ENCODE results near the gene SLC25A23.
"Not testable (repeated sequence)": the region's sequence is repeated elsewhere in the genome, so short reads cannot be mapped to it uniquely, and the experiment has no call there.

The SLC25A23 gene

DNA sequence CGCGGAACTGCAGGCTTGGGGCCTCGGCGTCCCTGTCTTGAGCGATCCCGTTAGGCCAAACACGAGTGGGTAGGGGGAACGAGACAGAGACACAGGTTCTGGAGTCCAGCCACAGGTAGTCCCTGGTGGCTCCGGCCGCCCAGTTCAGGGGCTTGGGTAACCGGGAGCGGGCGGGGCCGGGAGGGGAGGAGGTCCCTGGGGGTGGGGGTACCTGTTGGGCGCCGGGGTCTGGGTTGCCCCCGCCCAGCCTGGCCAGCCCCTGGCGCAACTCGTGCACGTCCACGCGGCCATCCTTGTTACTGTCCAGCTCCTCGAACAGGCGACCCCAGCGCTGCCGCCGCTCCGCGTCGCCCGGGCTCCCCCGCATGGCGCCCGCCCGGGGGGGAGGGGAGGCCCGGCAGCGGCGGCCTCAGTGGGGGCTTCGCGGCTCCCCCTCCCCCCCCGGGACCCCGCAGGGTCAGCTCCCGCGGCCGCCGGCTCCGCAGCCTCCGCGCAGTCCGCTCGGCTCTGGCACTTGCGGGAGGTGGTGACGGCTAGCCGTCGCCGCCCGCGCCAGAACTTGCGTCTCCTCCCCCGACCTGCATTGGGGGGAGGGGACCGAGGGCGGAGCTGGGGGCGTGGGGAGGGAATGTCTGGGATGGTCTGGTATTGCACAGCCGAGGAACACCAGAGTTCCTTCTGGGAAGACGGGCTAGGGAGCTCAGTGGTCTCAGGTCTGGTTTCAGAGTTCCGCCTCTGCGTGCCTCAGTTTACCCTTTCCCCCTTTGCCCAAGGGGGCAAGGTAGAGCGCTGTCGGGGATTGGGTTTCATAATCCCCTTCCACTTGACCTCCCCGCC, at the start of gene SLC25A23:
TSS of gene SLC25A23 (minus strand) at position 531 of the 837 bp plus-strand sequence. CDS start at position 367, 164 bp downstream.
- DNase-seq (ENCODE audit: low read depth in 3 of 3), result peak; percentile 23 to 50 (median 36)

DNA sequence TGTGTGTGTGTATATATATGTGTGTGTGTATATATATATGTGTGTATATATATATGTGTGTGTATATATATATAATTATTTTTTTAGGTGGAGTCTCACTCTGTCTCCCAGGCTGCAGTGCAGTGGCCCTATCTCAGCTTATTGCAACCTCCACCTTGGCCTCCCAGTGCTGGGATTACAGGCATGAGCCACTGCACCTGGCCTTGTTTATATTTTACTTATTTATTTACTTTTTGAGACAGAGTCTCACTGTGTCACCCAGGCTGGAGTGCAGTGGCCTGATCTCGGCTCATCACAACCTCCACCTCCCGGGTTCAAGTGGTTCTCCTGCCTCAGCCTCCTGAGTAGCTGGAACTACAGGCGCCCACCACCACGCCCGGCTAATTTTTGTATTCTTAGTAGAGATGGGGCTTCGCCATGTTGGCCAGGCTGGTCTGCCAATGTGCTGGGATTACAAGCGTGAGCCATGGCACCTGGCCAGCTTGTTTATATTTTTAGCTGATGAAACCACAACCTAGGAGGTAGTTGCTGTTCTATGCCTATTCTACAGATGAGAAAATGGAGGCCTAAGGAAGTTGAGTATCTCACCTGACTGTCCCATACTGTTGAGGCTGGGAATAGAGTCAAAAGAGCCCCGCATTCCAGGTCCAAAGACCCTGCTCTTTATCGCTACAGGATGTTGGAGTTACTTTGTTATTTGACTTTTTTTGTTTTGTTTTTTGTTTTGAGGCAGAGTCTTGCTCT, 48.6 kb upstream of the SLC25A23 start:
- not testable (repeated sequence) for DNase-seq (ENCODE audit: low read depth in 3 of 3)

DNA sequence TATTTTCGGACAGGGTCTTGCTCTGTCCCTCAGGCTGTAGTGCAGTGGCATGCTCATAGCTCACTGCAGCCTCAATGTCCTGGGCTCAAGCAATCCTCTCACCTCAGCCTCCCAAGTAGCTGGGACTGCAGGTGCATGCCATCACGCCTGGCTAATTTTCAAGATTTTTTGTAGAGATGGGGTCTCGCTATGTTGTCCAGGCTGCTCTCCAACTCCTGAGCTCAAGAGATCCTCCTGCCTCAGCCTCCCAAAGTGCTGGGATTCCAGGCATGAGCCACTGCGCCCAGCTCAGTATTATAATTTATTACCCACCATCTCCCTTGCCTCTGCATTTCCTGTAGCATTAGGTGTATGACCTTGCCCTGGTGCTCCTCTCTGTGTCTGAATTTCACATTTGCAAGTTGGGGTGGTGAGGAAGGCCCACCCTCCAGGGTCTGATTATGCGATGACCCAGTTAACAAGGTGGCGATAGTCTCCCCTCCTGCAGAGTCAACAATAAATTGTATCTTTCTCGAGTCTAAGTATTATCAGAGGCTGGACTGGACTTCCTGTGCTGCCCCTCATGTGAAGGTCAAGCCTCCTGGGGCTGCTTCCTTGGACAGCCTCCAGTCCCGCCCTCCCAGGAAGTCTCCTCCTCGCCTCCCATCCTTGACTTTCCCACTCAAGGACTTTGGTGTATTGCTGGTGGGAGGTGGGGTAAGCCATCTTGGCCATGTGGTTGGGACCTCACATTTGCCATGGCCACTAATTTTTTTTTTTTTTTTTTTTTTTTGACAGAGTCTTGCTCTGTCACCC, 44.0 kb upstream of the SLC25A23 start:
- no peak for DNase-seq (ENCODE audit: low read depth in 3 of 3)

DNA sequence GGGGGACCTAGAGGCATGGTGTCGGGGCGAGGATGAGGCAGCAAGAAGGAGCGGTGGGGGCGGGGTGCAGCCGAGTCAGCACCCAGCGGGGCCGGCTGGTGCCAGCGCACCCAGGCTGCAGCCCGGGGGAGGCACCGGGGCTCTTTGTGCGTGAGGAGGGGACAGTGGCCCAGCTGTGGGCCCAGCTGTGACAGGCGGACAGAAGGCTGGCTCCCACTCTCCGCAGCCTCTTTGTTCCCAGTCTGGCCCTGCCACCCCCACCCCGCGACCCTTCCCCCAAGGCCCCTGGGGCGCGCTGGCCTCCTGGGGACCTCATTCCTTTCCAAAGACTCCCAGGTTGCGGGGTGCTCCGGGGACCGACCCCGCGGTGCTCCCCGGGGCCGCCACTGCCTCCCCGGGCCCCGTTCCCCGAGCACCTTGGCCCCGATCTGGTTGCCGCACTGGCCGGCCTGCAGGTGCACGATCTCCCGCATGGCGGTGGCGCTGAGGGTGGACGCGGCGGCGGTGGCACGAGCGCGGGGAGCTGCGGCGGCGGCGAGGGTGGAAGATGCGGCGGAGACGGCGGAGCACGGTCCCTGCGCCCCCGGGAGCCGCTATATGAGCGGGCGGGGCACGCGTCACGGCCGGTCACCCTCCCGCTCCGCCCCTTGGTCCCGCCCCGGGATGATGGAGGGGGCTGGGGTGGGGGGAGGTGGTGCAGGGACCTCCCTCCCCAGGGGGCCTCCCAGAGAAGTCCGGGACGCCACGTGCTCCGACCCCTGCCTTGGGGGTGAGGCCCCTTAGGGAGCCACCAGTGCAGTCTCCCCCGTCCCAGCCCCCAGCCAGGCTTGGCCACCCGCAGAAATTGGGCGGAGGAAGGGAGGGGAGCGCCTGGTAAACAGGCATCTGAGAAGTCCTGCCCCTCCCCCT, 42.4 kb upstream of the SLC25A23 start, which contains the start of gene TUBB4A:
TSS of gene TUBB4A (minus strand) at position 570 of the 909 bp plus-strand sequence. CDS start at position 473, 97 bp downstream.
- DNase-seq (ENCODE audit: low read depth in 3 of 3), result peak in 2 of 3 experiments; percentile 20 to 25

DNA sequence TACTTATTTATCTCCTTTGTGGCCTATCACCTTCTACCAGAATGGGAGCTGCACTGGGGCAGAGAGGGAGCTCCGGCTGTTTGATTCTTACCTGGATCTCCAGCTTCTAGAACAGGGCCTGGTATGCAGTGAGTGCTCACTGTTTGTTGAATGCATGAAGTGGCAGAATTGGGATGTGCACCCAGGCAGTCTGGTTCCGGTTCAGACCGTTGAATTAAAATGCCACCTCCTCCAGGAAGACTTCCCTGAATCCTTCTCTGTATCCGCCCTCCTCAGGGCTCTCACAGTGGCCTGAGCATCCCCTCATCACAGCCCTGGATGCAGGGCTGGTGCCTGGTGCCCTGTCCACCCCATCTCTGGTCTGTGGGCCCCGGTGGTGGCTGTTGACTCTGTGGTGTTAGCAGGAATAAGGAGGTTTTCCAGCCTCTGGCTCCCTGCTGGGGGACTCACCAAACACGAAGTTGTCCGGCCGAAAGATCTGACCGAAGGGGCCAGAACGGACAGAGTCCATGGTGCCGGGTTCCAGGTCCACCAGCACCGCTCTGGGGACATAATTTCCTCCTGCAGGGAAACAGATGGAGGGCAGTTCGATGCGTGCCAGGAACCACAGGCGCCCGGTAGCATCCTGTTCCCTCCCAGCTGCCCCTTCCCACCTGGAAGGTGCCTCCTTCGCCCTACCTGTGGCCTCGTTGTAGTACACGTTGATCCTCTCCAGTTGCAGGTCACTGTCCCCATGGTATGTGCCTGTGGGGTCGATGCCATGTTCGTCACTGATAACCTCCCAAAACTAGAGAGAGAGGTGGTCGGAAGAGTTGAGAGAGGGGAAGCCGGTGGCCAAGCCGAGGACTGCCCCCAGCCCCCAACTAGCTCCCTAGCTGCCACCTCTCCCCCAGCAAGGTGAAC, 41.5 kb upstream of the SLC25A23 start:
- no peak for DNase-seq (ENCODE audit: low read depth in 3 of 3)

DNA sequence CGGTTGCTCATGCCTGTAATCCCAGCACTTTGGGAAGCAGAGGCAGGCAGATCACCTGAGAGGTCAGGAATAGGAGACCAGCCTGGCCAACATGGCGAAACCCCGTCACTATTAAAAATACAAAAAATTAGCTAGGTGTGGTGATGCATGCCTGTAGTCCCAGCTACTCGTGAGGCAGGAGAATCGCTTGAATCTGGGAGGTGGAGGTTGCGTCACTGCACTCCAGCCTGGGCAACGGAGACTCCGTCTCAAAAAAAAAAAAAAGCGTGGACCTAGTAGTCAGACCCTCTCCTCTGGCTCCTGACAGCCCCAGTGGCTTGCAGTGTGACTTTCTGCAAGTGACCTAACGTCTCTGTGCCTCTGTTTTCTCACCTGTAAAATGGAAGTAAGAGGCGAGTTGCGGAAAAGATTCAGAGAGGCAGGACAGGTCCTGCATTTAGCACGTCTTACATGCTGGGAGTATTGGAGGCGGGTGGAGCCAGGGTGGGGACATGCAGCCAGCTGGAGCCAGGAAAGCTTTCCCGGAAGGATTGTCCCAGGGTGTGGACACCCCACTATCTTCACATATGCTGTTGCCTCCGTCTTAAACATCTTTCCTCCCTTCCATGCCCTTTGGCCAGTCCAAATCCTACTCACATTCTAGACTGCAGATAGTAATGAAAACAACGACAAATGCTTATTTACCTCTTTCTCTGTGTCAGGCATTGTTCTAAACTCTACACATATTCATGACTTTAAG, 39.6 kb upstream of the SLC25A23 start:
- DNase-seq (ENCODE audit: low read depth in 3 of 3), result no peak

DNA sequence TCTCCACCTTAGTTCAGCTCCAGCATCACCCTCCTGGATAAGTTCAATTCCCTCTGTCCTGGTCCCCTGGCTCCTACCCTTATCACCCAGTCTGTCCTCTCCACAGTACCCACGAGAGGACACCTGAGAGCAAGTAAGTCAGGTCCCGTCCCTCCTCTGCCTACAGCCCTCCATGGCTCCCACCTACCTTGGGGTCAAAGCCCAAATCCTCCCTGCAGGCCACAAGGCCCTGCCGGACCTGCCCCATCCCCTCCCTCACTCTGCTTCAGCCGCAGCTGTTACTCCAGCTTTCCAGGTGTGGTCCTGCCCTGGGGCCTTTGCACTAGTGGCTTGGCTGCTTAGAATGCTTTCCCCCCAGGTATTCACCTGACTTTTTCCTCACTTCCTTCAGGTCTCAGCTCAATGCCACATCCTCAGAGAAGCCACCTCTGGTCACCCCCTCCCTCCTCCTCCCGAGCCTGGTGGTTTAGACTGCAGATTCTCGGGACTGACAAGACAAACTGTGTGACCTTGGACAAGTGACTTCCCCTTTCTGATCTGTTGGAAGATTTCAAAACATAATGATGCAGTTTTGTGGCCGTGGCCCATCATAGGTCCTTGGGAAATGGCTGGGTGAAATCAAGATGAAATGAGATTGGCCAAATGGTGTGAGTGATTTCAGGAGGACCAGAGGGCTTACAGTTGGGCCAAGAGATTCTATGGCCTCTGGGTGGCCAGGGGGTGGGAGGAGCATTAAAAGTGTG, 38.9 kb upstream of the SLC25A23 start:
- DNase-seq (ENCODE audit: low read depth in 3 of 3), result no peak

DNA sequence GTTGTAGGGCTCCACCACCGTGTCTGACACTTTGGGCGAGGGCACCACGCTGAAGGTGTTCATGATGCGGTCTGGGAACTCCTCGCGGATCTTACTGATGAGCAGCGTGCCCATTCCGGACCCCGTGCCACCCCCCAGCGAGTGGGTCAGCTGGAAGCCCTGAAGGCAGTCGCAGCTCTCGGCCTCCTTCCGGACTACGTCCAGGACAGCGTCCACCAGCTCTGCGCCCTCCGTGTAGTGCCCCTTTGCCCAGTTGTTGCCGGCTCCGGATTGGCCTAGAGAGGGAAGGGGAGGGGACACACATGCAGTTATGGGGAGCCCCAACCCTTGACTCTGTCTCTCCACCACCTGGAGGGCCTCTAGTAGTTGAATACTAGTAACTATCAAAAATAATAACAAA, 36.4 kb upstream of the SLC25A23 start:
- no peak for DNase-seq (ENCODE audit: low read depth in 3 of 3)

DNA sequence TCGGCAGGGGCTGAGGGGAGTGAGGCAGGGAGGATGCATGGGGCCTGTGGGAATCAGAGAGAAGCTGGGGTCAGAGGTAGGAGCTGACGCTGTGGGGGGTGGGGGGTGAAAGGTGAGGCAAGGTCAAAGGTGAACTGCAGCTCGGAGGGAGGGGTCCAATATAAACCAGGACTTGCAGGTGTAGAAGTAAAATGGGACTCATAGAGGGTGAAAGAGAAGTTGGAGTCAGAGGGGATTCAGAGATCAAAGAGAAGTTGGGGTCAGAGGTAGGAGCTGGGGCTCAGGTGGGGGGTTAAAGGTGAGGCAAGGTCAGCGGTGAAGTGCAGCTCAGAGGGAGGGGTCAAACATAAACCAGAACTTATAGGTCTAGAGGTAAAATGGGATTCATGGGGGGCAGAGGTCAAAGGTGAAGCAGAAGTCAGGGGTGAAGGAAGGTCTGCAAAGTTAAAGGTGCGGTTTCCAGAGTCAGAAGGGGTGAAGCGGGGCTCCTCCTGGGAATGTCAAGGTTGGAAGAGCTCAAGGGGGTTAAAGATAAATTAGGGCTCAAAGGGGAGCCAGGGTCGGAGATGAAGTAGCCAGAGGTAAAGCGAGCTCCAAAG, 34.9 kb upstream of the SLC25A23 start:
- DNase-seq (ENCODE audit: low read depth in 3 of 3), result no peak

DNA sequence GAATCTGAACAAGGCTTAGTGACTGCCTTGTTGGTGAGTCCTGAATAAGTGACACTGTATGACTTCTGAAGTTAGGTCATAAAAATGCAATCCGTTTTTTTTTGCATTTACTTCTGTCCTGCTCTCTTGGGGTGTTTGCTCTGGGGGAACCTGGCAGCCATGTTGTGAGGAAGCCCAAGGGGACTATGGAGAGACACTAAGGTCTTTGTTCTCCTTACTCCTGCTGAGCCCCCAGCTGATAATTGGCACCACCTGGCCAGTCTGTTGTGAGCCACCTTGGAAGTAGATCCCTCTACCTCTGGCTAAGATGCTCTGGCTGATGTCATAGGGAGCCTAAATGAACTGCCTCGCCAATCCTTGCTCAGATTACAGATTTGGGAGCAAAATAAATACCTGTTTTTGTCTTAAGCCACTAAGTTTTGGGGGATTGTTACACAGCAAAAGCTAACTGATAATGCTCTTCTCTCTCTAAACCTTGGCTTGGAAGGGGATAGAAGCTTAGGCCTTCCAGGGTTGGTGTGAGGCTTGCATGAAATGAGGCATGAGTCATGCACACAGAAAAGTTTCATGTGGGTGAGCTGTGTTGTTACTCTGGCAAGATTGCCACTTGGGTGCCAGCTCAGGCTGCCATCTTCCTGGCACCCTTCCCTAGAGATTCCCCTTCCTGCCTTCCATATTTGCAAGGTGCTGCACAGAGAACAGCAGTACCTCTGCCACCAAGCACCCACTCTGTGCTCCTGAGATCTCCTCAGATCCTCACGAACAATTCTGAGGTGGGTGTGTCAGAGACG, 32.4 kb upstream of the SLC25A23 start:
- no peak for DNase-seq (ENCODE audit: low read depth in 3 of 3)

DNA sequence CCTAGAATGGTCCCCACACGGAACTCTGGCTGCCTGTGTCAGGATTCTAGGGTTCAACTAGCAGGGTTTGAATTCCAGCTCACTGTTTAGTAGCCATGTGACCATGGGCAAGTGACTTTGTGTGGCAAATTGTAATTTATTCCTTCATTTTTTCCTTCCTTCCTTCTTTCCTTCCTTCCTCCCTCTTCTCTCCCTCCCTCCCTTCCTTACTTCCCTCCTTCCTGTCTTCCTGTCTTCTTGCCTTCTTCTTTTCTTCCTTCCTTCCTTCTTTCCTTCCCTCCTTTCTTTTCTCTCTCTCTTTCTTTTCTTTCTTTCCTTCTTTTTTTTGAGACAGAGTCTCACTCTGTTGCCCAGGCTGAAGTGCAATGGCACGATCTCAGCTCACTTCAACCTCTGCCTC, 30.5 kb upstream of the SLC25A23 start:
- no peak for DNase-seq (ENCODE audit: low read depth in 3 of 3)

DNA sequence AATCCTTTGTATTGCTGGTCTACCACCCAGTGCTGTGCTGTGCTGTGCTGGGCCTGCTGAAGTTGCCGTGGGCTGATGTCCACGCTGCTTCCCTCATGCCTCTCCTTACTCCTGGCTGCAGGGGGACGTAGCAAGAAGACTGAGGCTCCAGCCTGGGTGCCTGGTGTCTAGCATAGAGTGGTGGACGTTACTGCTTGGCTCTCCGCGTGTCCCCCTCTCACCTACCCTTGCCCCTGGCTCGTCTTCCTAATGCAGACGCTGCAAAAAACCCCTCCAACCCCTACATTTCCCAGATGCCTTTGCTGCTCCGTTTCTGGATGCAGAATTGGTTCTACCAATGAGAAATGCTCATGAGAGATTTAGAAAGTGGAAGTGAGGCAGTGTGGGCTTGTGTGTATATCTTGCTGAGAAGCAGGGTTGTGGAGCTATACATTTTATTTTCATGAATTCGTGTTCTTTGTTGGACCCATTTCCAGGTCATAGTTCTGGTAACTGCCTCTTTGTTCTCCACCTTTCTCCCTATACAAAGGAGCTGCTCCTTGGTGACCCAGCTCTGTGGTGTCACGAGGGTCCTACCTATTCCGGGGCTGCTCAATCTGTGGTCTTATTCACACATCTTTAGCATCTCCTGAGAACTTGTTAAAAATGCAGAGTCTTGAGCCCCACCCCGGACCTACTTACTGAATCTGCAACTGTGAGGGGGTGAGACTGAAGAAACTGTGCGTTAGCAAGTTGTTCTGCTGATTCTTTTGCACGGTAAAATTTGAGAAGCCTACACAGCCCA, 29.9 kb upstream of the SLC25A23 start:
- no peak for DNase-seq (ENCODE audit: low read depth in 3 of 3)

DNA sequence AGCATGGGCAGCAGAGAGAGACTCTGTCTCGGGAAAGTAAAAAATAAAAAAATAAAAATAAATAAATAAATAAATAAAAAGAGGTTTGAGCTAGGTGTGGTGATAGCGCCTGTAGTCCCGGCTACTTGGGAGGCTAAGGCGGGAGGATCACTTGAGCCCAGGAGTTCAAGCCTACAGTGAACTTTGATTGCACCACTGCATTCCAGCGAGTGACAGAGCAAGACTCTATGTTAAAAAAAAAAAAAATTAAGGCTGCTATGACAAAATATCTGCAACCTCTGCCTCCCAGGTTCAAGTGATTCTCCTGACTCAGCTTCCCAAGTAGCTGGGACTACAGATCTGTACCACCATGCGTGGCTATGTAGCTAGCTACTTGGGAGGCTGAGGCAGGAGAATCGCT, 25.2 kb upstream of the SLC25A23 start:
- no peak for DNase-seq (ENCODE audit: low read depth in 3 of 3)

DNA sequence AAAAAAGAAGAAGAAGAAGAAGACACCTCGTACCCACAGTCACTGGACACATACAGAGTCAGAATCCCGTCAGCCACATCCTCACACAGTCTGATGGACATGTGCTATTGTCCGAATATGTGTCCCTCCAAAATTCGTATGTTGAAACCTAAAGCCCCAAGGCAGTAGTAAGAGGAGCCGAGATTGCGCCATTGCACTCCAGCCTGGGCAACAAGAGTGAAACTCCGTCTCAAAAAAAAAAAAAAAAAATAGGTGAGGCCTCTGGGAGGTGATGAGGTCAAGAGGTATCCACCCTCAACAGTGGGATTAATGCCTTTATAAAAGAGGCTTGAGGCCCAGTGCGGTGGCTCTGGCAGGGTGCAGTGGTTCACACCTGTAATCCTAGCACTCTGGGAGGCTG, 24.6 kb upstream of the SLC25A23 start:
- no peak for DNase-seq (ENCODE audit: low read depth in 3 of 3)

DNA sequence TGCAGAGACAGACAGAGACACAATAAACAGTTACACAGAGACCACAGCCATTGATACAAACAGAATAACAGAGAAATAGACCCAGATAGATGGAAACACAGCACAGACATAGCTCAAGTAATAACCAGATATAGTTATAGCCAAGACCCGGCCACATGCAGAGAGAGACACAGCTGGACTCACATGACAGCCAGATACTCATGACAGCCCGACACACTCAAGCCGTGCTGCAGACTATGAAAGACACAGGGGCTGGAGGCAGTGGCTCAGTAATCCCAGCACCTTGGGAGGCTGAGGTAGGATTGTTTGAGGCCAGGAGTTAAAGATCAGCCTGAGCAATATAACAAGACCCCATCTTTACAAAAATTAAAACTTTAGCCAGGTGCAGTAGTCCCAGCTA, 23.6 kb upstream of the SLC25A23 start:
- no peak for DNase-seq (ENCODE audit: low read depth in 3 of 3)

DNA sequence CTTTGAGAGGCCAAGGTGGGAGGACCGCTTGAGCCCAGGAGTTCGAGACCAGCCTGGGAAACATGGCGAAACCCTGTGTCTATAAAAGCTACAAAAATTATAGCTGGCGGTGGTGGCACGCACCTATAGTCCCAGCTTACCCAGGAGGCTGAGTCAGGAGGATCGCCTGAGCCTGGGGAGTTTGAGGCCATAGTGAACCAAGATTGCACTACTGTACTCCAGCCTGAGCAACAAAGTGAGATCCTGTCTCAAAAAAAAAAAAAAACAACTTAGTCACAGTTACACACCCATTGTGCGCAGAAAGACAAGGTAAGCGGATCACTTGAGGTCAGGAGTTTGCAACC, 22.7 kb upstream of the SLC25A23 start:
- DNase-seq (ENCODE audit: low read depth in 3 of 3), result no peak
